Measurements from ENCODE around the gene SLIT3.
"Not testable (repeated sequence)": the region's sequence is repeated elsewhere in the genome, so short reads cannot be mapped to it uniquely, and the experiment has no call there.

The SLIT3 gene

GRCh38 chr5:168747987-168748777 is 552.8 kb downstream of the SLIT3 start:
- H3K4me3 ChIP-seq (ENCODE audit: low read depth, low read length), result no peak overlapping the region

GRCh38 chr5:168746893-168747640 is 553.9 kb downstream of the SLIT3 start:
- DNase-seq (ENCODE audit: low read depth), result no peak
- no peak for TF ChIP-seq CTCF (IDR thresholded peaks at IDR 0.05; ENCODE audit: control insufficient read depth, extremely low read depth, insufficient read depth)
- no peak overlapping the region for H3K4me3 ChIP-seq (ENCODE audit: low read depth, low read length)

More at GRCh38 chr5:168747987-168748777, 552.8 kb downstream of the SLIT3 start:
- peak; percentile 77 for TF ChIP-seq CTCF (IDR thresholded peaks at IDR 0.05; ENCODE audit: control insufficient read depth, extremely low read depth, insufficient read depth)
- DNase-seq (ENCODE audit: low read depth), result no peak

DNA sequence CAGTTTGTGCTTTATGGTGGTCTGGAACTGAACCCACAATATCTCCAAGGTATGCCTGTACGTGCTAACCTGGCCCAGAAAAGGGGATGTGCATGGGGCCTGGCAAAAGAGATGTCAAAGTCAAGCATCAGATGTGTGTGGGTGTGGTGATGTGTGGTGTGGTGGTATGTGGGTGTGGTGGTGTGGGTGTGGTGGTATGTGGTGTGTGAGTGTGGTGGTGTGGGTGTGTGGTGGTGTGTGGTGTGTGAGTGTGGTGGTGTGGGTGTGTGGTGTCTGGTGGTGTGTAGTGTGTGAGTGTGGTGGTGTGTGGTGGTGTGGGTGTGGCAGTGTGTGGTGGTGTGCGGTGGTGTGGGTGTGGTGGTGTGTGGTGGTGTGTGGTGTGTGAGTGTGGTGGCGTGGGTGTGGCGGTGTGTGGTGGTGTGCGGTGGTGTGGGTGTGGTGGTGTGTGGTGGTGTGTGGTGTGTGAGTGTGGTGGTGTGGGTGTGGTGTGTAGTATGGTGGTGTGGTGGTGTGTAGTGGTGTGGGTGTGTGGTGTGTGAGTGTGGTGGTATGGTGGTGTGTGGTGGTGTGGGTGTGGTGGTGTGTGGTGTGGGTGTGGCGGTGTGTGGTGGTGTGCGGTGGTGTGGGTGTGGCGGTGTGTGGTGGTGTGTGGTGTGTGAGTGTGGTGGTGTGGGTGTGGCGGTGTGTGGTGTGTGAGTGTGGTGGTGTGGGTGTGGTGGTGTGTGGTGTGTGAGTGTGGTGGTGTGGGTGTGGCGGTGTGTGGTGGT is 554.6 kb downstream of the SLIT3 start:
- DNase-seq (ENCODE audit: low read depth), result not testable (repeated sequence)

DNA sequence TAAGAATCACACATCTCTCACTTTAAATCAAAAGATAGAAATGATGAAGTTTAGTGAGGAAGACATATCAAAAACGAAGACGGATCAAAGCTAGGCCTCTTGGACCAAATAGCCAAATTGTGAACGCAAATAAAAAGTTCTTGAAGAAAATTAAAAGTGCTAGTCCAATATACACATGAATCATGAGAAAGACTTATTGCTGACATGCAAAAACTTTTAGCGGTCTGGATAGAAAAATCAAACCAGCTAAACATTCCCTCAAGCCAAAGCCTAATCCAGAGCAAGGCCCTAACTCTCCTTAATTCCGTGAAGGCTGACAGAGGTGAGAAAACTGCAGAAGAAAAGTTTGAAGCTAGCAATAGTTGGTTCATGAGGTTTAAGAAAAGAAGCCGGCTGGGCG is 557.3 kb downstream of the SLIT3 start:
- H3K4me3 ChIP-seq (ENCODE audit: low read depth, low read length), result no peak overlapping the region
- TF ChIP-seq CTCF (IDR thresholded peaks at IDR 0.05; ENCODE audit: control insufficient read depth, extremely low read depth, insufficient read depth), result no peak
- DNase-seq (ENCODE audit: low read depth), result no peak

More for the DNA sequence above, 554.6 kb downstream of the SLIT3 start:
- not testable (repeated sequence) for H3K4me3 ChIP-seq (ENCODE audit: low read depth, low read length)

DNA sequence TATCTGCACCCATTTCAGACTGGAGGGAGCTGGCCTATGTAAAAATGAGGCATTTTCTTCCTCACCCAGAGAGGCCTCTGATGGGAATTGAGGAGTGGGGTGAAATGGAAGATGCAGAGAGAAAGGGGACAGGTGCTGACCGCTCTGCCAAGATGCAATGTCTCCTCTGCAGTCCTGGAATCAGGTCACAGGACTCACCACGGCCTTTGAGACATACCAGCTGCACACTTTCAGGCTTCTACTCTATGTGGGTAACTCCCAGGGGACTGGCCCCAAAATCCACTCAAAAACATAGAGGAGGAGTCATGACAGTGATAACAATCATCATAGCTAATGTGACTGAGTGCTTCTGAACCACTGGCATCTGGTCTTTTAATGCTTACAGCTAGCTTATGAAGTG is 558.6 kb downstream of the SLIT3 start:
- H3K4me3 ChIP-seq (ENCODE audit: low read depth, low read length); DNase-seq (ENCODE audit: low read depth): not testable (repeated sequence)

DNA sequence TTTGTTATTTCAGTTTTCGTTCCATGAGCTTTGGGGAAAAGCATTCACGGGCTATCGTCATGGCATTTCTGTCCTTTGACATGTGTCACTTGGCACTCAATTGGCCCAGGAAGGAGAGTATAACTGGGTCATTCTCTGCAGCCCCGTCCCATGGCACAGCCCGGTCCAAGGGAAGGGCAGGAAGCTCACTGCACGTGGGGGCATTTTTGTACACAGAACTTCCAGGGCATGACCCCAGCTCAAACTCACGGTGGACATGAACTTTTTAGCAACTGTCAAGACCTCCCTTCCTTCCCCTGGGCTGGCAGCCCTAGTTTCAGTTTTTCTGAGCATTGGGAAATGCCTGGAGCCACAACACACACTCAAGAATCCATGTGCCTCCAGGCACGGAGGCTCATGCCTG is 560.1 kb downstream of the SLIT3 start:
- no peak for DNase-seq (ENCODE audit: low read depth)
- TF ChIP-seq CTCF (IDR thresholded peaks at IDR 0.05; ENCODE audit: control insufficient read depth, extremely low read depth, insufficient read depth), result no peak
- H3K4me3 ChIP-seq (ENCODE audit: low read depth, low read length), result no peak overlapping the region

GRCh38 chr5:168740092-168740800 is 560.7 kb downstream of the SLIT3 start:
- no peak for TF ChIP-seq CTCF (IDR thresholded peaks at IDR 0.05; ENCODE audit: control insufficient read depth, extremely low read depth, insufficient read depth)
- no peak for DNase-seq (ENCODE audit: low read depth)
- H3K4me3 ChIP-seq (ENCODE audit: low read depth, low read length), result no peak overlapping the region
